Measurements from ENCODE around the gene SCRG1.

SCRG1 gene

DNA sequence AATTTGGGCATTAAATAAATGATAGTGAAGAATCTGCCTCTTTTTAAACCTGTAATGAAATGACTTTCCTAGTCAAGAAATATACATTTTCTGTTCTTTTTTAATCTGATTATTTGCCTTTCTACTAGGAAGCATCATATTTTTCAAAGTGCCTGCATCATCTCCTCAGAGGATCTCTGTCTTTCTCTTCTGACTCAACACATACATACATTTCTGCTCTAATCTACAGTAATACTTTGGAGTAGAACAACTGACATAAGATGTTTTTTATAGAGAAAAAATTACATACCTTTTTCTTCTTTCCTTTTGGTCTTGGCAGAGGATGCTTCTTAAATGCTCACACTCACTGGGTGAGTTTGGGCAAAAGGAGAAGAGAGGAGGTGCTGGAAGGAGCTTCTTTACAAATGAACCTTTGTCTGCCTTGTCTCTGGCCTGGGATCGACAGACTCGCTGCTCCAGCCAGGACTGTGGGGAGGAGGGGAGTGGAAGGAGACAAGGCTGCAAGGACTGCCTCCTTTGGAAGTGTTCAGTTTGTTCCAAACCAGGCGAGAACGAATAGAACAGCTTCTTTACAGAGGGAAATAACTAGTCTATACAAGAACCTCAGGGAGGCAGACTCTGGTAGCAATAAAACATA lies at the start of gene SCRG1:
SCRG1 (minus strand) TSS at position 338 of the 637 bp plus-strand sequence. CDS start 7,702 bp downstream, outside the sequence.
- DNase-seq, result no peak

GRCh38 chr4:173448103-173448502 lies 49.2 kb upstream of the SCRG1 start:
- no peak for DNase-seq

- no peak for DNase-seq
Observed at GRCh38 chr4:173446416-173446815, 47.5 kb upstream of the SCRG1 start.

GRCh38 chr4:173443121-173443520 lies 44.2 kb upstream of the SCRG1 start:
- DNase-seq, result no peak

DNA sequence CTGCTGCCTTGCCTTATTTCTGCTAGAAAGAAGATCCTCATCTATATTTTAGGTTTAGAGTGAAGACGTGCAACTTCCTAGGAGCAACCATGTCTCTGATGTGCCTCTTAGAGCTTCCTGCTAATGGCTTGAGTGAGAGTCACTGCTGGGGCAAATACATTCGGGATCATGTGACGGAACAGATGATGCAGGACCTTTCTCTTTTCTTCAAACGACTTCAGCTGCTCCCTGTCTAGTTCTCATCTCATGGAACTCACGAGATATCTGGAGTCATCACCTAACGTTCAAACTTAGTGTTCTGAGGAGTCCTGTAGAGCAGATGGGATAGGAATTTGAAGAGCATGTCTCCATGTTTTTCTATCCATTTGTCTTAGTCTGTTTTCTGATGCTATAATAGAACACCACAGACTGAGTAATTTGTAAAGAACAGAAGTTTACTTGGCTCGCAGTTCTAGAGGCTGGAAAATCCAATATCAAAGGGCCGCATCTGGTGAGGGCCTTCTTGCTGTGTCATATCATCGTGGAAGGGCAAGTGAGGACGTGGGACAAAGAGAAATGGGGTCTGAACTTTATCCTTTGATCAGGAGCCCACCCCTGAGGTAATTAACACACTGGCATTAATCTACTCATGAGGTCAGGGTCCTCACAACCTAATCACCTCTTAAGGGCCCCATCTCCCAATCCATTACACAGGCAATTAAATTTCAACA lies 43.5 kb upstream of the SCRG1 start:
- DNase-seq, result no peak

- DNase-seq, result no peak
Observed at GRCh38 chr4:173440888-173441287, 42.0 kb upstream of the SCRG1 start.

GRCh38 chr4:173436771-173437265 lies 37.9 kb upstream of the SCRG1 start:
- DNase-seq, result no peak

DNA sequence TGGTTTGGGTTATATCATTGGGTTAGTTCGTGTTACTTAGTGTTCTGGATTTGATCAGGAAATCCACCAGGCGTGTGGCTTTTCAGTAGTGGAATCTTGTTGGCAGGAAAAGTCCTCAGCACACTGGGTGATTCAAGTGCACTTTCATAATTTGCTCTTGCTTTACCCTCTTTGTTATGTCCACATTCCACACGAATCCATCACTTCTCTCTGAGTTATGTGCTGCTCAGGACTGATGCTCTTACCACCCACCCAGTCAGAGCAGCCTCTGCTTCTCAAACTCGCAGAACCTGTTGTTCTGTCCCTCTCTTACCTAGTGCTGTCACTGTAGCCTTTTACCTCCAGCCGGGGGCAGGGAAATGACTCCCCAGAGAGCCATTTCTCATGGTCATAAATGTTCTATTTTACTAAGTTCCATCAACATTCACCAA lies 37.2 kb upstream of the SCRG1 start:
- DNase-seq, result no peak

DNA sequence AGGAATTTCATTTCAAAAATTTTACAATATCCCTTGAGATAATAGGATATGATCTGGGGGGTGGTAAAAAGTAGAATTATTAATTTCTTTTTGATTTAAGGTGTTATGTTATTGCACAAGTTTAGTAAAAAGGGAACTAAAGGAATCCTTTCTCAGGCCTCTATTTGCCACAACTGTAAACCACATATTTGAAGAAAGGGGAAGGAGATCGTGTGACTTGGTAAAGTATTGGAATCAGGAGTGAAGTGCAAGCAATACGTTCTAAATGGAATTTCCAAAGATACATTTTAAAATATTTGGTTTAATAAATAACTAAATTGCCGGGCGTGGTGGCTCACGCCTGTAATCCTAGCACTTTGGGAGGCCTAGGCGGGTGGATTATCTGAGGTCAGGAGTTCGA lies 35.3 kb upstream of the SCRG1 start:
- peak; percentile 86 for DNase-seq

DNA sequence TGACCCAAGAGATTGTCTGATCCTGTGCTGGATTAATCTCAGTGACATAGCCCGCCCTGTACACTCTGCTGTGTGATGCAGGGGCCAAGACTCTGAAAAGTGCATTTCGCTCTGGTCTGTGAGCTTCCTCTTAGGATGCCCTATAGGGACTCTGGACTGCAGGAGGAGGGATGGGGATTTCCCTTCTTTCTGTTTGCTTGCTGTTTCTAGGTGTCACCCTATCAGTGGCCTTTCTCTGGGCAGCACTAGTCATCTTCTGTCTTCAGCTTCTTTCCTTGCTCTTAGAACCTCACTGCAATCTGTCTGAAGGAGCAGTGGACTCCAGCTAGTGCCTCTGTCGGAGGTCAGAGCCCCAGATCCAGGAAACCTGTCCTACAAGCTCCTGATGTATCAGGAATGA lies 34.5 kb upstream of the SCRG1 start:
- DNase-seq, result no peak

GRCh38 chr4:173432430-173432829 lies 33.5 kb upstream of the SCRG1 start:
- DNase-seq, result no peak

DNA sequence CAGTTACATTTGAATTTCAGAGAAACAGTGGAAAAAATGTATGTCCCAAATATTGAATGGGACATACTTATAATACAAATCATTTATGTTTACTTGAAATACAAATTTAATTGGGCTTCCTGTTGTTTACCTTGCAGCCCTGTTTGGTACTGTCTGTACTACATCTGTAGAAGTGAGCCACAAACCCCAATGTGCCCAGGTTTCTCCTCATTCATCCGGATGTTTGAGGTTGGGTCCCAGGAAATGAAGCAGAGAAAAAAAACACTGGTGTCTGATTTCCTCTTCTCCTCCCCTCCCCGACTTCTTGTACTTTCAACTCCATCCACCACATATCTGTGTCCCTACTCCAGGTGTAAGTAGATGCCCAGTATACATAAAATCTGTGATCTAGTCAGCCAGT lies 27.1 kb upstream of the SCRG1 start:
- no peak for DNase-seq

DNA sequence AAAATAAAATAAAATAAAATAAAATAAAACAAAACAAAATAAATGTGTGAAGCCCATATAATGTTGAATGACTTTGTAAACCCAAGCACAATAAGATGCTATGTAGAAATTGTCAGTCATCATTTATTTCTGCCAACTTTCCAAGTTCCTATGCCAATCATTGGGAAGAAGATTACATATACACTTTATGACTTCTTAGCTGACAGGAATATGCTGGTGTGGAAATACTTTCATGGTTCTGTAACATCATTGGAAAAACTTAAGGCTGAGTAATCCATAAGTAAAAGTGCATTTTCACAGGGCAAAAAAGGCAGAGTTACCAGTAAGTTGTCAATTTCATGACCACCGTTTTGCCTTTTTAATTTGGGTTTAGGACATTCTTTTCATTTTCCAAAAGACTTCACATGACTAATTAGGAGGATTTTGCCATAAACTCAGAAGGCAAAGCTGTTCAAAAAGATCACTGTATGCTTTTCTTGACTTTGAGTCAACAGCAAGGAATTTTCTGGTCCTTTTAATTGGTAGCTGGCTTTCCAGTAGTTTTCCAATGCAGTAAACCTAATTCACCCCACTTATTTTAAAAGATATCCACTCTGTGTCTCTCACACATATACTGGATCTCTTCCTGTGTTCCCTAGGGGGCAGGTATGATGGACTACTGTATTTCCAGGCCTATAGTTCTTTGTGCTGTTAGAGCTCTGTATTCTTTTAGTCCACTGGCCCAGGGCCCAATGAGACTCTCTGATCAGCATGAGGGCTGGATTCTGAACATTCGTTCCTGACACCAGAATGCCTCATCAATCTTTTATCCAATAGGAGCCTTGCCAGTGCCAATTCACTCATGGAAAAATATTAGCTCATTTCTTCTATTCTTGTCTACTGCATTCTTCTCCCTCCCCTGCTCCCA lies 26.2 kb upstream of the SCRG1 start:
- DNase-seq, result no peak

GRCh38 chr4:173420801-173421200 lies 21.9 kb upstream of the SCRG1 start:
- DNase-seq, result no peak

GRCh38 chr4:173420324-173420752 lies 21.4 kb upstream of the SCRG1 start:
- peak; percentile 14 for DNase-seq

DNA sequence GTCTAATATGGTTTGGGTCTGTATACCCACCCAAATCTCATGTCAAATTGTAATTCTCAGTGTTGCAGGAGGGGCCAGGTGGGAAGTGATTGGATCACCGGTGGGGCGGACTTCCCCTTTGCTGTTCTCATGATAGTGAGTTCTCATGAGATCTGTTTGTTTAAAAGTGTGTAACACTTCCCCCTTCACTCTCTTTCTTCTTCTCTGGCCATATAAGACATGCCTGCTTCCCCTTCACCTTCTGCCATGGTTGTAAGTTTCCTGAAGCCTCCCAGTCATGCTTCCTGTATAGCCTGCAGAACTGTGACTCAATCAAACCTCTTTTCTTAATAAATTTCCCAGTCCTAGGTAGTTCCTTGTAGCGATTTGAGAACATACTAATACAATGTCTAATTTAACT lies 19.7 kb upstream of the SCRG1 start:
- DNase-seq, result peak; percentile 55

GRCh38 chr4:173417833-173418232 lies 18.9 kb upstream of the SCRG1 start:
- no peak for DNase-seq

- DNase-seq, result peak; percentile 97
Observed at GRCh38 chr4:173415885-173416653, 17.2 kb upstream of the SCRG1 start.

GRCh38 chr4:173415092-173415491 lies 16.2 kb upstream of the SCRG1 start:
- DNase-seq, result peak; percentile 90

- DNase-seq, result no peak
Observed at GRCh38 chr4:173414456-173414855, 15.5 kb upstream of the SCRG1 start.

DNA sequence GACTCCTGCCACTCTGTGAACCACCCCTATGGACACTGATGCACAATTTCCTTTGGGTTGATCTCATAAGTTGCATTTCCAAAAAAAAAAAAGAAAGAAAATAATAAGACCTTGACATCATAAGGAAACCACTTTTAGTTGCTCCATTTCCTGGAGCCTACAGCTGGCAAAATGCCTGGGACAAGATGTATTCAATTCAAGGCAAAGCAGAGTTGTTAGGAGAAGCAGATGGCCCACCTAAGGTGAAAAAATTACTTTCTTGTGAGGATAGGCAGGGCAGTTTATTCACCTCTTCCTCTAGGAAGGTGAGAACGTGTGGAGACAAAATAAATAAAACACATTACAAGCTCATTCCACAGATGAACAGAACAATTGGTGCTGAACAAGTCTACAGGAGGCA lies 14.1 kb upstream of the SCRG1 start:
- peak; percentile 39 for DNase-seq

DNA sequence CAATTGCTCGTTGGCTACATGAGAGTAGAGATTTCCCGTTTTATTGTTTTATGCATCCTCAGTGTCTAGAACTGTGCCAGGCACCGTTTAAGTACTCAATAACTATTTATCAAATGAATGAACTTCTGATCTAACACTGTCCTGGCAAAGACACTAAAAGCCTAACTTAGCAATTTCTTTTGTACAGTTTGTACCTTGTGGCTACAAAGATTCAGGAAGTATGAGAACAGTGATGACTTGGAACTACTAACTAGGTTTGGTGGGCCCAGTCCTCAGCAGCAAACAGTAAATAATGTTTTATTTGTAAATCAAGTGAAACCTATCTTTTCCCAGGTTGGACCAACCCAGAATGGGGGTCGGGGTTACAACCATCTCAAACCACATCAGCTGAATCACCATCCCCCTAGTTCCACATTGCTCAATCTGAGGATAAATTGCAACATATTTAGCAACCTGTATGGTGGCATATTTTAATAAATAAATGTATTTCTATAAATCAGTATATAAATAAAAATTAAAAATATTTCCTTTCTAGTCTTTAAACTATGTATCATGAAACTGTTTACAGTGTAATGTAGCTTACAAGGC lies 12.3 kb upstream of the SCRG1 start:
- DNase-seq, result peak; percentile 37

All from MV-4-11 (cell line).